Esophagus squamous epithelium (tissue), 5 donors: ENCODE results near the gene KRTAP9-8. TPM values are rescaled to one million over a fixed set of nuclear protein-coding genes. Genes with fewer than 3 reads are reported as not detected.
"Not testable (repeated sequence)": the region's sequence is repeated elsewhere in the genome, so short reads cannot be mapped to it uniquely, and the experiment has no call there.

ENCODE experiments used
- DNase-seq: peaks from one replicate; lab custom pipeline; 2025; lab: John Stamatoyannopoulos, UW
- H3K27ac ChIP-seq, 4 donors: fragments of 200-600 bp; sonication (generic); one replicate each; pipeline ENCODE4 v1.5.1; 2016 to 2019; ENCODE audit warnings: mild to moderate bottlenecking in 1 of 4
- H3K27me3 ChIP-seq, 4 donors: fragments of 200-600 bp; sonication (generic); 1 replicate in 3 of 4; 2 replicates in 1 of 4; pipeline versions ENCODE4 v1.5.1 to v1.6.0; 2017 to 2021; ENCODE audit warnings: antibody characterized with exemption in 1 of 4
- H3K36me3 ChIP-seq, 3 donors: fragments of 200-600 bp; sonication (generic); one replicate each; pipeline ENCODE4 v1.5.1; 2016 to 2019
- H3K4me1 ChIP-seq, 3 donors: fragments of 200-600 bp; sonication (generic); one replicate each; pipeline ENCODE4 v1.5.1; 2017 to 2019
- H3K4me3 ChIP-seq, 4 donors: fragments of 200-600 bp; sonication (generic); 1 replicate in 3 of 4; 2 replicates in 1 of 4; pipeline ENCODE4 v1.5.1; 2016 to 2019; ENCODE audit warnings: mild to moderate bottlenecking in 2 of 4, moderate library complexity in 1 of 4
- H3K9me3 ChIP-seq, 3 donors: fragments of 200-600 bp; sonication (generic); one replicate each; pipeline ENCODE4 v1.5.1; 2016 to 2019
- POLR2A ChIP-seq, 4 donors: fragments of 450-650 bp; IDR thresholded peaks; one replicate each; pipeline ENCODE4 v1.6.1; 2017; ENCODE audit warnings: antibody characterized with exemption in 4 of 4, mild to moderate bottlenecking in 4 of 4, moderate library complexity in 3 of 4
- WGBS, 2 donors: methylation state at CpG; one replicate each; pipeline ENCODE4 v1.1.5; 2018; 5-methylcytosine and 5-hydroxymethylcytosine counted together
- intact Hi-C: fragments of 100-400 bp; cut with DNase I; formaldehyde crosslinking; loops from one replicate; pipeline ENCODE4 v1.15.0; 2022
- total RNA-seq, 4 donors: library from RNA; depleted of rRNA; stranded (reverse); fragments of >200 nt; gene quantifications; one replicate each; pipeline ENCODE4 v1.1.0, GENCODE V29; 2016
- TF ChIP-seq, protein P1 (sequence below), 6 experiments: fragments of 450-650 bp in 4 of 6; fragments of 200-600 bp in 2 of 6; sonication (generic) in 2 of 6; IDR thresholded peaks; one replicate each; pipeline ENCODE4 v1.5.1; 2016 to 2019; ENCODE audit warnings: antibody characterized with exemption in 6 of 6, mild to moderate bottlenecking in 4 of 6, moderate library complexity in 4 of 6
- donor health status: DM: yes; HTN: yes; CAD: no.

The KRTAP9-8 gene
- total RNA-seq, 4 donors from 2014 or later = not detected

DNA sequence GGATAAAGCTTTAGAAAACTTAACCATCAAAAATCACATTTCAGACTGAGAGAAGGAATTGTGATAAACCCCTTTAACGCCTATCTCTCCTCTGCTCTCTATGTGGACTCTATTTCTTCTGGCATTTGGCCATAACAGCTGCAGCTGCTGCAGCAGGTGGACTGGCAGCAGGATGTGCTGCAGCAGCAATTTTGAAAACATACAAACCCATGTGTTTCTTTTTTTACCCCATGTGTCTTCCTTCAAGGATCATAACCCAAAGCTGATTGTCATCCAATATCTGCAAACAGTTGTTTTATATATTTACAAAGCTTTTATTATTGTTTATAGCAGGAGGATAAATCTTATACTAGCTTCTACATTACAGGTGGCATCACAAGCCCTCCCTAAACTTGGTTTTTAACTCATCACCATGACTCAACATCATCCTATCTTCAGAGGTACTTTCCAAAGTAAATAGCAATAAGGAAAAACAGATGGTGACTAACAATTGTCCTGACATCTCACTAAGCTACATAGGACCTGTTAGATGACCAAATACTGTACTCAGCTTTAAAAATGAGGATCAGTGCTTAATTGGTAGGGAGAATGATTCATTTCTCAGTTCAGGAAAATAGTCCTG, 25.8 kb upstream of the KRTAP9-8 start:
- Histone ChIP-seq H3K27ac (no peak overlapping the region), H3K4me3 (no peak overlapping the region), H3K36me3 (no peaks in the 10 kb centered on the region), H3K27me3 (peaks cover 0 to 28% (median 0%) of the 10 kb centered on the region in 4 donors), H3K4me1 (peaks cover 0 to 9% (median 0%) of the 10 kb centered on the region in 3 donors), H3K9me3 (no peaks in the 10 kb centered on the region)
- 43 to 55% methylated on average over 1 of the region's 1 CpG for WGBS, 2 donors
- intact Hi-C loops = no loop called here
- TF ChIP-seq, protein P1, sequence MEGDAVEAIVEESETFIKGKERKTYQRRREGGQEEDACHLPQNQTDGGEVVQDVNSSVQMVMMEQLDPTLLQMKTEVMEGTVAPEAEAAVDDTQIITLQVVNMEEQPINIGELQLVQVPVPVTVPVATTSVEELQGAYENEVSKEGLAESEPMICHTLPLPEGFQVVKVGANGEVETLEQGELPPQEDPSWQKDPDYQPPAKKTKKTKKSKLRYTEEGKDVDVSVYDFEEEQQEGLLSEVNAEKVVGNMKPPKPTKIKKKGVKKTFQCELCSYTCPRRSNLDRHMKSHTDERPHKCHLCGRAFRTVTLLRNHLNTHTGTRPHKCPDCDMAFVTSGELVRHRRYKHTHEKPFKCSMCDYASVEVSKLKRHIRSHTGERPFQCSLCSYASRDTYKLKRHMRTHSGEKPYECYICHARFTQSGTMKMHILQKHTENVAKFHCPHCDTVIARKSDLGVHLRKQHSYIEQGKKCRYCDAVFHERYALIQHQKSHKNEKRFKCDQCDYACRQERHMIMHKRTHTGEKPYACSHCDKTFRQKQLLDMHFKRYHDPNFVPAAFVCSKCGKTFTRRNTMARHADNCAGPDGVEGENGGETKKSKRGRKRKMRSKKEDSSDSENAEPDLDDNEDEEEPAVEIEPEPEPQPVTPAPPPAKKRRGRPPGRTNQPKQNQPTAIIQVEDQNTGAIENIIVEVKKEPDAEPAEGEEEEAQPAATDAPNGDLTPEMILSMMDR (IDR thresholded peaks at IDR 0.05) = no peak
- TF ChIP-seq POLR2A (IDR thresholded peaks at IDR 0.05) = no peak
- DNase-seq = no peak

DNA sequence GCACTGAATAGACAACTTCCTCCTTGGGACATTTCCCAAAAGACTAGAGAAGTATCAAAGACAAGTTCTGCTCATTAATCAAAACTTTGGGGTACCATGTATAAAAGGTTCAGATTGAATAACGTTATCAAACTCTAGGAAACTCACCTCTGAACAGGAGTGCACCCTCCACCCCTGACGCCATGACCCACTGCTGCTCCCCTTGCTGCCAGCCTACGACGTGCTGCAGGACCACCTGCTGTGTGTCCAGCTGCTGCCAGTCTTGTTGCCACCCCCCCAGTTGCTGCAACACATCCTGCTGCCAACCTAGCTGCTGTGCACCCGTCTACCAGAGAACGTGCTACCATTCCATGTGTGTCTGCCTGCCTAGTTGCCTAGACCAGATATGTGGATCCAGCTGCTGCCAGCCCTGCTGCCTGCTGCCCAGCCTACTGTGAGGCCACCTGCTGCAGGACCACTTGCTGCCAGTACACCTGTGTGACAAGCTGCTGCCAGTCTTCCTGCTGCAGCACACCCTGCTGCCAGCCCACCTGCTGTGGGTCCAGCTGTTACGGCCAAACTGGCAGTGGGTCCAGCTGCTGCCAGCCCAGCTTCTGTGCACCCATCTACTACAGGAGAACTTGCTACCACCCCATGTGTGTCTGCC, 25.2 kb upstream of the KRTAP9-8 start:
- Histone ChIP-seq H3K36me3 (no peaks in the 10 kb centered on the region), H3K4me1 (peaks cover 0 to 9% (median 0%) of the 10 kb centered on the region in 3 donors), H3K27me3 (peaks cover 0 to 28% (median 0%) of the 10 kb centered on the region in 4 donors), H3K27ac (no peak overlapping the region), H3K9me3 (no peaks in the 10 kb centered on the region), H3K4me3 (no peak overlapping the region)
- intact Hi-C loops = no loop called here
- no peak for DNase-seq
- WGBS, 2 donors = 62 to 76% methylated on average over 6 to 7 of the region's 7 CpGs
- TF ChIP-seq, protein P1 (IDR thresholded peaks at IDR 0.05) = no peak
- no peak for TF ChIP-seq POLR2A (IDR thresholded peaks at IDR 0.05)

DNA sequence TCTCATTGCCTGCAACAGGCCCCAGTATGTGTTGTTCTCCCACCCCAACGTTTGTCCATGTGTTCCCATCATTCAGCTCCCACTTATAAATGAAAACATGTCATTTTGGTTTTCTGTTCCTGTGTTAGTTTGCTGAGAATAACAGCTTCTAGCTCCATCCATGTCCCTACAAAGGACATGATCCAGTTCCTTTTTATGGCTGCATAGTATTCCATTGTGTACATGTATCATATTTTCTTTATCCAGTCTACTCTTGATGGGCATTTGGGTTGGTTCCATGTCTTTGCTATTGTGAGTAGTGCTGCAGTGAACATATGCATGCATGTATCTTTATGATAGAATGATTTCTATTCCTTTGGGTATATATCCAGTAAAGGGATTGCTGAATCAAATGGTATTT, 22.1 kb upstream of the KRTAP9-8 start:
- DNase-seq = no peak
- no peak overlapping the region for H3K4me3 ChIP-seq
- TF ChIP-seq, protein P1 (IDR thresholded peaks at IDR 0.05) = no peak
- TF ChIP-seq POLR2A (IDR thresholded peaks at IDR 0.05) = no peak
- peaks cover 0 to 9% (median 0%) of the 10 kb centered on the region in 3 donors for H3K4me1 ChIP-seq
- no peaks in the 10 kb centered on the region for H3K36me3 ChIP-seq
- peaks cover 0 to 16% (median 0%) of the 10 kb centered on the region in 4 donors for H3K27me3 ChIP-seq
- intact Hi-C loops = no loop called here
- H3K9me3 ChIP-seq = no peaks in the 10 kb centered on the region
- H3K27ac ChIP-seq = no peak overlapping the region
- 58 to 84% methylated on average over 1 of the region's 1 CpG for WGBS, 2 donors

DNA sequence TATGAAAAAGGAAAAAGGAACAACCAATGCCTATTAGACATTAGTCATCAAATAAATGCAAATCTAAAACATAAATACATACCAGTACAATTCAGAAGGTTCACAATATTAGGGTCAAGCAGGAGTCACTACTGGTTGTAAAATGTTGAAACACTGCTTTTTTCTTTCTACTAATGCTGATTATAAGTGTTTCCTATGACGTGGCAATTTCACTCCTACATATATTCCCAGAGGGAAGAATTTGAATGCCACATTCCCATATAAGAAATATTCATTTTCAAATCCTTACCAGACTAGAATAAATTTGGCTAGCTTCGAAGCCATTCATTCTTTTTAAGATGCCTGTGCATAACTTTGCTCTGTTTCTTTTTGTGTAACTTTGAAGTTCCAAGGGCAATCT, 14.0 kb upstream of the KRTAP9-8 start:
- no peak for DNase-seq
- no peak overlapping the region for H3K27ac ChIP-seq
- intact Hi-C loops = no loop called here
- H3K36me3 ChIP-seq = no peaks in the 10 kb centered on the region
- no peak overlapping the region for H3K4me3 ChIP-seq
- H3K9me3 ChIP-seq = no peaks in the 10 kb centered on the region
- no peaks in the 10 kb centered on the region for H3K4me1 ChIP-seq
- H3K27me3 ChIP-seq = peaks cover 0 to 7% (median 0%) of the 10 kb centered on the region in 4 donors
- TF ChIP-seq POLR2A (IDR thresholded peaks at IDR 0.05) = no peak
- TF ChIP-seq, protein P1 (IDR thresholded peaks at IDR 0.05) = no peak
- 72% methylated on average over 2 of the region's 2 CpGs for WGBS, 2 donors

DNA sequence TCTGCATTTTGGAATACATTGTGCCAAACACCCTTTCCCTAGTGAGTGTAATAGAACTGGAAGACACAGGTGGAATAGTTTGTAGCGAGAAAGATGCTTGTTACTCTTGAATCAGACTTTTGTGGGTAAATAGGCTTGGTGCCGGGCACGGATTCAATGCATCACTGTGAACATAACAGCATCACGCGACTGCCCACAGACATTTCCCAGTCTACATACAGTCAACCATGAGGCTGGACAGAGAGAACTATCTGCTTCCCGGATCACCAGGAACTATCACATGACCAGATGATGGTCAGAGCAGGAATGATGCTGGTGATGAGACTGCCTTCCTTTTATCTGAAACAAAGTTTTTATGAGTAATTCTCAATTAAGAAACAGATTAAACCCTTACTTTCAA, 11.7 kb upstream of the KRTAP9-8 start:
- Histone ChIP-seq H3K36me3 (no peaks in the 10 kb centered on the region), H3K4me1 (no peaks in the 10 kb centered on the region), H3K27me3 (peaks cover 0 to 17% (median 0%) of the 10 kb centered on the region in 4 donors), H3K9me3 (no peaks in the 10 kb centered on the region), H3K27ac (no peak overlapping the region), H3K4me3 (no peak overlapping the region)
- no peak for DNase-seq
- 95 to 98% methylated on average over 6 of the region's 6 CpGs for WGBS, 2 donors
- intact Hi-C loops = no loop called here
- no peak for TF ChIP-seq POLR2A (IDR thresholded peaks at IDR 0.05)
- TF ChIP-seq, protein P1 (IDR thresholded peaks at IDR 0.05) = no peak

DNA sequence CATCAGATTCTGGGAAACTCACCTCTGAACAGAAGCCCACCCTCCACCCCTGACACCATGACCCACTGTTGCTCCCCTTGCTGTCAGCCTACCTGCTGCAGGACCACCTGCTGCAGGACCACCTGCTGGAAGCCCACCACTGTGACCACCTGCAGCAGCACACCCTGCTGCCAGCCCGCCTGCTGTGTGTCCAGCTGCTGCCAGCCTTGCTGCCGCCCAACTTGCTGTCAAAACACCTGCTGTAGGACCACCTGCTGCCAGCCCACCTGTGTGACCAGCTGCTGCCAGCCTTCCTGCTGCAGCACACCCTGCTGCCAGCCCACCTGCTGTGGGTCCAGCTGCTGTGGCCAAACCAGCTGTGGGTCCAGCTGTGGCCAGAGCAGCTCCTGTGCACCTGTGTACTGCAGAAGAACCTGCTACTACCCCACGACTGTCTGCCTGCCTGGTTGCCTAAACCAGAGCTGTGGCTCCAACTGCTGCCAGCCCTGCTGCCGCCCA, 11.2 kb upstream of the KRTAP9-8 start, which contains the start of gene KRTAP9-2:
Gene KRTAP9-2 (plus strand): TSS at position 51 of the 498 bp plus-strand sequence. CDS start 7 bp downstream, at position 58.
- H3K9me3 ChIP-seq, intact Hi-C loops, DNase-seq, H3K36me3 ChIP-seq, H3K4me3 ChIP-seq, H3K4me1 ChIP-seq, H3K27ac ChIP-seq: not testable (repeated sequence)
- WGBS, 2 donors = no CpG with 5 or more reads among the region's 4 CpGs
- peaks cover 0 to 17% (median 0%) of the 10 kb centered on the region in 4 donors for H3K27me3 ChIP-seq
